Hypothalamus (tissue), 51 donors: ENCODE results near the gene TMEM208.

ENCODE experiments used
- DNase-seq, 51 donors: peaks; one replicate each; lab custom pipeline; 2025; lab: John Stamatoyannopoulos, UW

TMEM208 gene

GRCh38 chr16:67226804-67227566, at the start of gene TMEM208:
TSS of gene TMEM208 (plus strand) at chr16:67227130. CDS start at chr16:67227219, 89 bp downstream.
- peak; percentile 72 to 98 (median 92) for DNase-seq

DNA sequence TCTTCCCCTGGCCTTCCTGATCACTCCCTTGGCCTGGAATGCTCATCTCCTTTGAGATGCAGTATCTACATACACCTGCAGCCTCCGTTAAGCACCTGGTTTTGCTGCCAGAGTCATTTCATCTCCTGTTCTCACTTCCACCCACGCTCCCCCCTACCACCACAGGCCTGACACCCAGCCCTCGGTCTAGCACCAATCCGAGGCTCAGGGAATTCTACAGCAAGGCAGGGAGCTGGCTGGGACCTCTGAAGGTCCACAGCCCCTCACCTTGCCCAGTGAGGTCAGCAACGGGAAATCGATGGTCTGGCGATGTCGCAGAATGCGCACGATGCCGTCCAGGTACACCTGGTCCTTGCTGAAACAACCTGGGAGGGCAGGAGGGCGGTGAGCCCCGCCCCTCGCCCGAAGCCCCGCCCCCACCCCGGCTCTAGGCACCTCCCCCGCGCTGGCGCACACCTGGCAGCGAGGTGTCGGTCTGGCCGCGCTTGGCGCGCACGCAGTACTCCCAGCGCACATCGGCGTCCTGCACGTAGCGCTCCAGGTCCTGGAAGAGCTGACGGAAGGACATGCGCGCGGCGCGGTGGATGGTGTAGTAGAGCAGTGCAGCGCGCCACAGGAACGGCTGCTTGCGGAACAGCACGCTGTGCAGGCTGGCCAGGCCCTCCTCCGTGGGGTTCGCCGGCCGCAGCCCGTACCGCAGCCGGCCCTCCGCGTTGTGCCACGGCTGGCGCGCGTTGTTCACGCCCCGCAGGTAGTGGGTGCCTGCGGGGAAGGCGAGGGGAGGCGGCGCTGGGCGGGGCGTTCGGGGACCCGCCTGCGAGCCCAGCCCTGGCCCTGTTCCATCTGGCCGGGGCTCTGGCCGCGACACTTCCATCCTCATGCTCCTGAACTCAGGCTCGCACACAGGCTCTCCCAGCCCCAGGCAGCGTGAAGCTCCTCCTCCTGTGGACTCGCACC, 48.9 kb upstream of the TMEM208 start:
- DNase-seq: peak in 17 of 51 donors; percentile 10 to 53 (median 34)

- no peak for DNase-seq
These were observed 47.4 kb upstream of the TMEM208 start for GRCh38 chr16:67179421-67180080.

- DNase-seq: no peak
These were observed 46.8 kb upstream of the TMEM208 start for GRCh38 chr16:67180166-67180565.

GRCh38 chr16:67181346-67181745, 45.6 kb upstream of the TMEM208 start:
- peak in 5 of 51 donors; percentile 11 to 36 (median 13) for DNase-seq

DNA sequence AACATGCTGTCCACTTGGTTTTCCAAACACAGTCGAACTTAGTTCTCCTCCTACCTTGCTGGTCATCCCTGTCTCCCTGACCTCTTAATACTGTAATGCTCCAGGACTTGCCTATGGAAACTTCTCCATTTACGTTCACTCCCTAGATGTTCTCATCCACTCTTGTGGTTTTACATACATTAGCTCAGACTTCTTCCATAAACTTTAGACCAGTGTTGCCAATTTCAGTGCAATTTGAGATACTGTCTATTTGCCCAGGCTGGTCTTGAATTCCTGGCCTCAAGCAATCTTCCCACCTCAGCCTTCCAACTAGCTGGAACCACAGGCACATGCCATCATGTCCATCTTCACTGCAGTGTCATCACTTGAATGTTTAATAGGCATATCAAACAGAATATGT, 44.6 kb upstream of the TMEM208 start:
- no peak for DNase-seq

- DNase-seq: no peak
These were observed 43.7 kb upstream of the TMEM208 start for GRCh38 chr16:67183284-67183626.

DNA sequence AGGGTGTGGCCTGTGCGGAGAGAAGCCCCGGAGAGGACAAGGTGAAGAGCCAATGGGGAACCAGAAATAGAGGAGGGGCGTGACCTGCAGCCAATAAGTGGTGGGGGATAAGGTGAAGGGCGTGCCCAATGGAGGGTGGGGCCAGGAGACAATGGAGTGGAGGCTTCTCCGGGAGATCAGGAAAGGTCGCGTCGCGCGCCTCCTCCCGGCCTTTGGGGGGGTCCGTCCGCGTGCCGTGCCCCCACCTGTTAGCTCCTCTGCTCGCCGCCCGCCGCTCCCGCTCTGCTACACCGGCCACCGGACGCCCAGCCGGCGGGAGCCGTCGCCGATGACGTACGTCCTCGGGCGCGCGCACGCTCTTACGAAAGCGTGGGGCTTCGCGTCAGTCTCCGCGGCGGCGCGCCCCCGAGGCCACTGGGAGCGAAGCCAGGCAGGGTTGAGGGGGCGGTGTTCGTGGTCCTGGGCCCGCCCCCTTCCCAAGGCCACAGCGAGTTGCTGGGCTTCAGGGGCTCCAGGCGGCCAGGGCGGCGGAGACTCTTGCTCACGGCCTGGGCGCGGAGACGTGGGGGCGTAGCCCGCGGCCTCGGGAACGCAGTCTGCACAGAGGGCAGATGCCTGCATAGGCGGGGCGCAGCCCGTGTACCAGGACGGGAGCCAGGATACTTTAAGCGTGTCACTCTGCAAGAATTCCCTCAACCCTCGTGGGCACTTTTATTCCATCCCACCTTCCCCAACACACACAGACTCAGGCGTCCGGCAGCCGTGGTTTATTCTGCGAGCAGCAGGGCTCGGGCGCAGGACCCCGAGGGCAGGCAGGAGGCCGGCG, 43.1 kb upstream of the TMEM208 start, which contains the start of gene MATCAP1:
TSS of gene MATCAP1 (minus strand) at position 337 of the 826 bp plus-strand sequence. CDS start 3,353 bp downstream, outside the sequence.
- peak; percentile 76 to 98 (median 92) for DNase-seq

GRCh38 chr16:67184453-67184994, 42.4 kb upstream of the TMEM208 start:
- DNase-seq: peak in 4 of 51 donors; percentile 26 to 62 (median 43)

DNA sequence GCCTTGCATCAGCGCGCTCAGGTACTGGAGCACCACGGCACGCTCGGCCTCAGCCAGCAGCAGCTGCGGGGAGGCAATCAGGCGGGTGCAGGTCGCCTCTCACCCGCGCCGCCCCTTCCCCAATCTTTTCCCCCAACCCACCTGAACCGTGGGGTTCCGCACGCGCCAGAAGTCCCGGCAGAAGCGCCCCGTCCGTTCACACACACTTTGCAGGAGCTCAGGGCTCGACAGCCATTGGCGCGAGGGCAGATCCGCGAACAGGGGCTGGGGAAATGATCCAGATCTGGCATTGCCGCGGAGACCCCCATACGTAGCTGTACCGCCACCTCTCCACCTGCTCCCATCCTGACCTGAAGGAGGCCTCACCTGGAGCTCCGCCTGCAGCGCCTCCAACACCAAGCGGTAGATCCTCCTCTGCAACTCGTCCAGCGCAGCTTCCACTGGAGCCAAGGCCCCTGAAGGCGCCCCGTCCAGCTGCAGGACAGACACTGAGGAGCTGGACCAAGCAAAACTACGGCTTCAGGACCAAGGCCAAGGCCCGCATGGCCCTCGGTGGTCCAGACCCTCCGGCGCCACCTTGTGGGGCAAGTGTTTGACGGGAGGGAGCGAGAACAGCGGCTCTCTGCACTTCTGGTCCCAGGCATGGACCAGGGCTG, 41.8 kb upstream of the TMEM208 start:
- DNase-seq: peak; percentile 5 to 88 (median 67)

DNA sequence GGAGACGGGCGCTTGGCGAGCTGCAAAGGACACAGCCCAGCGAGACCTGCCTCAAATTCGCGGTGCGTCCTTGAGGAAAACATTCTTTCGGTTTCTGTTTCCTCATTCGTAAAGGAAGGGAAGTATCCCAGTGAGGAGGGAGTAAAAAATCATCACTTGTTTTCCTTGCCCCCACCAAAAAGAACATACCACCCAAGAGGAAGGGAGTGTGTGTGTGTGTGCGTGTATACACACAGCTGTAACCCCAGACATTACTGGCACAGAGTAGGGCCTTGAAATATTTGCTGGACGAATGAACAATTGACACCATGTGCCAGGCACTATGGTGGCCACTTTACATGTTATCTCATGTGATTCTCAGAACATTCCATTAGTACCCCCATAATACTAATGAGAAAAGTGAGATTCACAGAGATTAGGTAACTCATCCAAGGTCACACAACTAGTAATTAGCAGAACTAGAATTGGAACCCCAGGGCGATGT, 41.2 kb upstream of the TMEM208 start:
- DNase-seq: no peak

GRCh38 chr16:67186550-67186950, 40.4 kb upstream of the TMEM208 start:
- no peak for DNase-seq

- no peak for DNase-seq
These were observed 39.6 kb upstream of the TMEM208 start for GRCh38 chr16:67187175-67187890.

- DNase-seq: no peak
These were observed 38.6 kb upstream of the TMEM208 start for GRCh38 chr16:67188323-67188722.

- DNase-seq: no peak
These were observed 38.1 kb upstream of the TMEM208 start for GRCh38 chr16:67188798-67189197.

- no peak for DNase-seq
These were observed 36.9 kb upstream of the TMEM208 start, which contains the start of gene EXOC3L1 for GRCh38 chr16:67190041-67190440. TSS of gene EXOC3L1 (minus strand) at chr16:67190136. CDS start at chr16:67189676, 460 bp downstream.

GRCh38 chr16:67190448-67191399, 36.2 kb upstream of the TMEM208 start:
- DNase-seq: no peak
